Colonic mucosa (tissue), 4 donors: ENCODE results near the gene PC. TPM values are rescaled to one million over a fixed set of nuclear protein-coding genes. Genes with fewer than 3 reads are reported as not detected.

ENCODE experiments used
- DNase-seq: peaks from one replicate; pipeline ENCODE4 v3.0.0-alpha.2; 2020
- H3K27ac ChIP-seq: fragments of 200-600 bp; one replicate; pipeline ENCODE4 v1.8.0; 2021
- H3K27me3 ChIP-seq: fragments of 200-600 bp; one replicate; pipeline ENCODE4 v1.8.0; 2021
- H3K36me3 ChIP-seq: fragments of 200-600 bp; one replicate; pipeline ENCODE4 v1.8.0; 2021
- H3K4me1 ChIP-seq: fragments of 200-600 bp; one replicate; pipeline ENCODE4 v1.8.0; 2021; ENCODE audit warnings: mild to moderate bottlenecking
- H3K4me3 ChIP-seq: fragments of 200-600 bp; one replicate; pipeline ENCODE4 v1.8.0; 2021
- H3K9ac ChIP-seq, 2 donors: one replicate each; pipeline ENCODE4 v1.7.0; 2013; ENCODE audit warnings: control low read depth in 2 of 2, low read depth in 2 of 2, low read length in 2 of 2
- H3K9me3 ChIP-seq: fragments of 200-600 bp; one replicate; pipeline ENCODE4 v1.8.0; 2021
- intact Hi-C: fragments of 100-400 bp; cut with DNase I; formaldehyde crosslinking; loops from one replicate; pipeline ENCODE4 v1.14.1; 2022
- total RNA-seq, 2 donors: library from RNA; stranded (reverse); fragmentation: NEBNext Ultra II Directional in 1 of 2; extraction: Animal tissue kit (Norgen Biotek cat#: 25700) in 1 of 2; gene quantifications; one replicate each; pipeline ENCODE4 v1.2.1, GENCODE V29; 2021
- TF ChIP-seq, protein P1 (sequence below): fragments of 200-600 bp; IDR thresholded peaks from one replicate; pipeline ENCODE4 v1.8.0; 2022; ENCODE audit warnings: antibody characterized with exemption, mild to moderate bottlenecking
- donor health status: healthy.
- donor health status: DM: no; HTN: no; CAD: no.
- donor health status: DM: no; HTN: no; CAD: no.

Gene PC
- total RNA-seq, 2 donors from 2014 or later = 47.7 to 60.1 TPM

DNA sequence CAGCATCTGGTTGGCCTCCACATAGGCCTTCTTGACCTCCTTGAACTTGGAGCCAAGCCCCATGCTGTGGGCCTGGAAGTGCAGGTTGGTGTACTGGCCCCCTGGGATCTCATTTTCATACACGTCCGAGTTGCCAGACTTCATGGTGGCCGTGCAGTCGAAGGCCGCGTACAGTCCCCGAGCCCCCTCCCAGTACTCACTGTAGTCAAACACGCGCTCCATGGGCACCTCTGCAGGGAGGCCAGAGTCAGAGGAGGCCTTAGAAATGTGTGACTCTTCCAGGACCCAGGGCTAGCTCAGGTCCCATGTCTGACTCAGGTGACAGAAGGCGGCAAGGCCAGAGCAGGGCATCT is 108.0 kb downstream of the PC start:
- peaks cover 9% of the 10 kb centered on the region for H3K36me3 ChIP-seq
- intact Hi-C loops = no loop called here
- no peaks in the 10 kb centered on the region for H3K4me1 ChIP-seq
- no peaks in the 10 kb centered on the region for H3K9me3 ChIP-seq
- TF ChIP-seq, protein P1, sequence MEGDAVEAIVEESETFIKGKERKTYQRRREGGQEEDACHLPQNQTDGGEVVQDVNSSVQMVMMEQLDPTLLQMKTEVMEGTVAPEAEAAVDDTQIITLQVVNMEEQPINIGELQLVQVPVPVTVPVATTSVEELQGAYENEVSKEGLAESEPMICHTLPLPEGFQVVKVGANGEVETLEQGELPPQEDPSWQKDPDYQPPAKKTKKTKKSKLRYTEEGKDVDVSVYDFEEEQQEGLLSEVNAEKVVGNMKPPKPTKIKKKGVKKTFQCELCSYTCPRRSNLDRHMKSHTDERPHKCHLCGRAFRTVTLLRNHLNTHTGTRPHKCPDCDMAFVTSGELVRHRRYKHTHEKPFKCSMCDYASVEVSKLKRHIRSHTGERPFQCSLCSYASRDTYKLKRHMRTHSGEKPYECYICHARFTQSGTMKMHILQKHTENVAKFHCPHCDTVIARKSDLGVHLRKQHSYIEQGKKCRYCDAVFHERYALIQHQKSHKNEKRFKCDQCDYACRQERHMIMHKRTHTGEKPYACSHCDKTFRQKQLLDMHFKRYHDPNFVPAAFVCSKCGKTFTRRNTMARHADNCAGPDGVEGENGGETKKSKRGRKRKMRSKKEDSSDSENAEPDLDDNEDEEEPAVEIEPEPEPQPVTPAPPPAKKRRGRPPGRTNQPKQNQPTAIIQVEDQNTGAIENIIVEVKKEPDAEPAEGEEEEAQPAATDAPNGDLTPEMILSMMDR = no peak
- H3K4me3 ChIP-seq = no peak overlapping the region
- DNase-seq = no peak
- no peaks in the 10 kb centered on the region for H3K27me3 ChIP-seq
- no peak overlapping the region for H3K27ac ChIP-seq
- no peak overlapping the region for H3K9ac ChIP-seq

DNA sequence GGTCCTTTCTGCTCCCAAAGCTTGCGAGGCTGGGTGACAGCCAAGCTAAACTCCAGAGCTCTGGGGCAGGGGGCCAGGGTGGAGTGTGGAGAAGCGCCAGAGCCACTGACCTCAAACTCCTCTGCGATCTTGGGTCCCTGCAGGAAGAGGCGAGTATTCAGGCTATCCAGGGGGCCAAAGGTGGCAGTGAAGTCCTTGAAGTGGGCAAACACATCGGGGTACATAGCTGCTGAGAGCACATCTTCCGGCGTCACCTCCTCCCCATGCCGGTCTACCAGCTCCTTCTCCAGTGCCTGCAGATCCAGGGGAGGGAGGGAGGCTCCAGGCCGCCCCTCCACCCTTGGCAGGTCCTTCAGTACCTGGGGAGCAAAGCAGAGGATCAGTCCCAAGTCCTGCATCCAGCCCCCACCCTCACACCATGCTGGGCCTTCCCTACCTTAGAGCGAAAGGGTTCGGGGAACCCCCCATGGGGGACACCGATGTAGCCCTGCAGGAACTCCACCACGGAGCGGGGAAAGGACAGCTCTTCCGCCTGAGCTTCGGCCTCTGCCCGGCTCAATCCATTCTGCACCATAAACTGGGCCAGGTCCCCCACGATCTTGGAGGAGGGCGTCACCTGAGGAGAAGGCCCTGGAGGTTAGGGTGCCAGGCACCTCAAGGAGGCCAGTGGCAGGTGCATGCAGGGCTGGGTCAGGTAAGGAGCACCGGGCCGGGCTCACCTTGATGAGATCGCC is 108.5 kb downstream of the PC start:
- intact Hi-C loops = no loop called here
- DNase-seq = no peak
- H3K4me1 ChIP-seq = peaks cover 1% of the 10 kb centered on the region

DNA sequence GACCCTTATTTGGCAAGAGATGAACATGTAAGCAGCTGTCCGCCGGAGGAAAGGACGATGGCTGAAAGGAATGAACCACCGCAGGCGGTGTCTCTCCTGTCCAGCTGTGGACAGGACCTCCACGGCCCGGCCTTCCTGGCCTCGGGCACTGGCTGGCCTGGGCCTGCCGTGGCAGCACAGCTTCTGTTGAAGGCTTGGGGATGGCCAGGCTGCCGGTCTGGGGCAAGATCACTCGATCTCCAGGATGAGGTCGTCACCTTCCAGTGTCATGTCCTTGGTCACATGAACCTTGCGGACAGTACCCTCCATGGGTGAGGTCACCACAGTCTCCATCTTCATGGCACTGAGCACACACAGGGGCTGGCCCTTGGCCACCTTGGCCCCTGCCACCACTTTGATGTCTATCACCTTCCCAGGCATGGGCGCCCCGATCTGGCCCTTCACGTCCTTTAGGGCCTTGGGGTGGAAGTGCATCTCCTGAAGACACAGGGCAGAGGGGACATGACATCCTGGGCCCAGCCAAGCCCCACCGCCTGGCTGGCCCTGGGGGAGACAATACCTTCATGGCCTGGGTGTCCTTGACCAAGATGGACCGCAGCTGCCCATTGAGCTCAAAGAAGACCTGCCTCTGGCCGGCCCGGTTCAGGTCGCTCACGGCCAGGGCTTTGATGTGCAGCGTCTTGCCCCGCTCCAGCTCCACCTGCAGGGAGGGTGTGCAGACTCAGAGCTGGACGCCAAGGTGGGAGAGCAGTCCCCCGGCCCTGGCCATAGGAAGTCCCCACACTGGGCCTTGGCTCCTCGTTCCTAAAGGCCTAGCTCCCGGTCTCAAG is 109.3 kb downstream of the PC start:
- H3K36me3 ChIP-seq = peaks cover 10% of the 10 kb centered on the region
- DNase-seq = no peak
- H3K27me3 ChIP-seq = no peaks in the 10 kb centered on the region
- H3K4me3 ChIP-seq = no peak overlapping the region
- no peak overlapping the region for H3K9ac ChIP-seq
- no peak overlapping the region for H3K27ac ChIP-seq
- intact Hi-C loops = no loop called here
- H3K9me3 ChIP-seq = no peaks in the 10 kb centered on the region
- H3K4me1 ChIP-seq = peaks cover 5% of the 10 kb centered on the region
- TF ChIP-seq, protein P1 = no peak

More for the DNA sequence above, 108.5 kb downstream of the PC start:
- Histone ChIP-seq H3K27ac (no peak overlapping the region), H3K9me3 (no peaks in the 10 kb centered on the region), H3K9ac (no peak overlapping the region), H3K4me3 (no peak overlapping the region), H3K27me3 (no peaks in the 10 kb centered on the region), H3K36me3 (peaks cover 10% of the 10 kb centered on the region)
- TF ChIP-seq, protein P1 = no peak

DNA sequence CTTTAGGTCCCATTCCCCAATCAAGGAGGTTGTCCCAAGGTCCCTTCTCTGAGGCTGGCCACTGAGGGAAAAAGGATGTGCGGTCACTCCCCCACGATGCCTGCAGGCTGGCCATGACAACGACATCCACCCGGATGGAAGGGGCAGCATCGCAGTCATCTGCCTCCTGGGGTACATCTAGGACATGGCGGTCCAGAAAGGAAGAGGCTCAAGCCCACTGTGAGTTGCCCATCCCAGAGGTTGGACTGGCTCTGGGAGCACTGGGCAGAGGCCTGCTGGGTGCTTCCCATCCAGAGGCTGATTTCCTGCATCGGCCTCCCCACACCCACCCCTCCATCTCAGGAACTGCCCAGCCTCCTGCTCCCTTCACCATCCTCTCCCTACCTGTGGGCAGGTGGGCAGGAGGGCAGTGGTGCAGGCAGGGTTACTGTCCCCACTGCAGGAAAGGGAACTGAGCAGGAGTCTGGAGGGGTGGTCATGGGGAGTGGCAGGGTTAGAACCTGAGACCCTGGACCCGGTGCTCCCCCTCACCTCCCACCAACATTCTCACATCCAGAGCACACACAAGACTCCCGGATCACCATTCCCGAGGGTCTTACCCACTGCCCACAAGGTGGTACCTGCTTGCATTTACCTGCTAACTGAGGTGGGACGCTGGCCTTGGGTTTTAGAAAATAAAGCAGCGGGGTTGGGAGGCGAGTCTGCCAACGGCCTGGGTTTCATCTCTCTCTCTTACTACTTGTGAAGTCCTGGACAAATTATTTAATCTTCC is 110.5 kb downstream of the PC start:
- Histone ChIP-seq H3K4me1 (peaks cover 5% of the 10 kb centered on the region), H3K36me3 (peaks cover 10% of the 10 kb centered on the region), H3K9me3 (no peaks in the 10 kb centered on the region), H3K27me3 (no peaks in the 10 kb centered on the region), H3K9ac (no peak overlapping the region), H3K4me3 (no peak overlapping the region), H3K27ac (no peak overlapping the region)
- TF ChIP-seq, protein P1 = no peak
- intact Hi-C loops = no loop called here
- no peak for DNase-seq

DNA sequence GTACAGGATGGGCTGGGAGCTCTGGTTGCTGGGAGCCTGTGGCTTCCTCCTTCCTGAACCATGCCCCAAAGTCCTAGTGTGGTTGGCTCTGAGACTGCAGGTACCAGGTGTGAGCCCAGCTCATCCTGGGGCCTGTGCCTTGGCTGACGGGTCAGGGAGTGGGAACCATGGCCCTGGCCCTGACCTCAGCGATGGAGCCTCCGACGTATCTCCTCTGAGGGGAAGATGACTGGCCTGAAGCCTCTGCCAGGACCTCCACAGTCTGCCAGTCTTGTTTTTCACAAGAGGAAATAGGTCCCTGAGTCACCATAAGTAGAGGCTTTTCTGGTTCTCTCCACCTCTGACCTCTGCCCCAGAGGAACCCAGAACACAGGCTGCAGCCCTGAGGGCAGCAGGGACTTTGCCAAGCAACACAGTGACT is 111.5 kb downstream of the PC start:
- H3K9me3 ChIP-seq = no peaks in the 10 kb centered on the region
- H3K27me3 ChIP-seq = no peaks in the 10 kb centered on the region
- TF ChIP-seq, protein P1 = no peak
- H3K4me1 ChIP-seq = peaks cover 12% of the 10 kb centered on the region
- H3K9ac ChIP-seq = no peak overlapping the region
- intact Hi-C loops = no loop called here
- no peak for DNase-seq
- no peak overlapping the region for H3K27ac ChIP-seq
- H3K4me3 ChIP-seq = no peak overlapping the region
- peaks cover 10% of the 10 kb centered on the region for H3K36me3 ChIP-seq
